GM12878 (cell line): ENCODE results near the gene CCDC6. TPM values are rescaled to one million over a fixed set of nuclear protein-coding genes. Genes with fewer than 3 reads are reported as not detected.

Source experiments
- ATAC-seq: fragments of 200-7000 bp; cut with Tn5 transposase; 3 replicates; pipeline ENCODE4 v1.9.1; 2020; ENCODE audit warnings: mild to moderate bottlenecking, moderate library complexity
- BruUV-seq: library from RNA; stranded (reverse); fragments of 400-500 nt; replicated peaks from 2 replicates; lab custom pipeline; 2021; lab: Mats Ljungman, UMichigan
- CTCF ChIA-PET: fragments of 300-600 bp; sonication (Branson Sonifier 250); formaldehyde crosslinking; extraction: SDS; loops from one replicate; lab custom pipeline; 2021; ENCODE audit warnings: inconsistent platforms; lab: Yijun Ruan, JAX
- POLR2A ChIA-PET: fragments of 350-600 bp; formaldehyde crosslinking; extraction: SDS; loops from one replicate; lab custom pipeline; 2021; ENCODE audit warnings: inconsistent platforms; lab: Charles Lee
- RAD21 ChIA-PET: fragments of 300-600 bp; sonication (Branson Sonifier 250); formaldehyde crosslinking; loops from one replicate; lab custom pipeline; 2023; ENCODE audit warnings: antibody characterized with exemption; ENCODE audit not compliant: unreplicated experiment; lab: Charles Lee
- SMC1A ChIA-PET: fragments of 300-600 bp; sonication (Branson Sonifier 250); formaldehyde crosslinking; loops from one replicate; lab custom pipeline; 2023; ENCODE audit not compliant: unreplicated experiment, uncharacterized antibody; lab: Charles Lee
- DNase-seq: peaks from one replicate; pipeline ENCODE4 v3.0.0-alpha.2; 2011; ENCODE audit warnings: low read depth, low spot score
- FAIRE-seq: peaks from 3 replicates; lab custom pipeline; 2011; peaks lifted over from hg19 to GRCh38; lab: Jason Lieb, UNC
- H2AFZ ChIP-seq: 2 replicates; pipeline ENCODE4 v1.6.0; 2011; ENCODE audit warnings: low read depth, low read length, control low read depth; ENCODE audit not compliant: control insufficient read depth
- H3K27ac ChIP-seq: 2 replicates; pipeline ENCODE4 v1.5.1; 2011; ENCODE audit warnings: control low read depth; ENCODE audit not compliant: control insufficient read depth, insufficient read depth
- H3K27me3 ChIP-seq, 2 experiments: replicated peaks in 1 of 2; 2 replicates each; pipeline versions ENCODE4 v1.6.0 to v1.6.1; 2011; ENCODE audit warnings: low read length in 1 of 2; ENCODE audit not compliant: control insufficient read depth in 2 of 2, insufficient read depth in 2 of 2
- H3K36me3 ChIP-seq, 2 experiments: 2 replicates each; pipeline ENCODE4 v1.5.1; 2011; ENCODE audit warnings: low read length in 1 of 2; ENCODE audit not compliant: control insufficient read depth in 2 of 2, insufficient read depth in 2 of 2
- H3K4me1 ChIP-seq: 2 replicates; pipeline ENCODE4 v1.6.1; 2011; ENCODE audit warnings: mild to moderate bottlenecking, low read length, moderate library complexity, mixed read lengths; ENCODE audit not compliant: control insufficient read depth, insufficient read depth
- H3K4me2 ChIP-seq: 2 replicates; pipeline ENCODE4 v1.6.0; 2011; ENCODE audit warnings: control low read depth; ENCODE audit not compliant: control insufficient read depth, insufficient read depth
- H3K4me3 ChIP-seq: fragments of 200-600 bp; sonication (generic); 2 replicates; pipeline ENCODE4 v1.5.1; 2016
- H3K79me2 ChIP-seq: 2 replicates; pipeline ENCODE4 v1.6.0; 2011; ENCODE audit warnings: low read length; ENCODE audit not compliant: control insufficient read depth, insufficient read depth
- H3K9ac ChIP-seq: 2 replicates; pipeline ENCODE4 v1.8.0; 2011; ENCODE audit warnings: low read length, control low read depth, mixed read lengths; ENCODE audit not compliant: control insufficient read depth, insufficient read depth
- H3K9me3 ChIP-seq: replicated peaks from 3 replicates; pipeline ENCODE4 v1.5.1; 2011; ENCODE audit warnings: mild to moderate bottlenecking, low read length; ENCODE audit not compliant: control insufficient read depth, insufficient read depth
- H4K20me1 ChIP-seq: 2 replicates; pipeline ENCODE4 v1.6.0; 2011; ENCODE audit not compliant: control insufficient read depth, insufficient read depth
- BCL11A ChIP-seq: IDR thresholded peaks from 2 replicates; pipeline ENCODE4 v1.6.1; 2011; ENCODE audit warnings: low read depth, low read length
- CBFB ChIP-seq: IDR thresholded peaks from 2 replicates; pipeline ENCODE4 v1.6.1; 2016; ENCODE audit warnings: antibody characterized with exemption, low read depth
- CHD2 ChIP-seq: IDR thresholded peaks from 2 replicates; pipeline ENCODE4 v1.6.1; 2011; ENCODE audit warnings: low read depth, low read length, improper control_type of control experiment, borderline replicate concordance
- CTCF ChIP-seq, 3 experiments: IDR thresholded peaks in 2 of 3; conservative IDR thresholded peaks in 1 of 3; 2 replicates each; pipeline ENCODE4 v1.5.1; 2011; ENCODE audit warnings: low read depth in 3 of 3, low read length in 3 of 3, mild to moderate bottlenecking in 3 of 3, control low read depth in 2 of 3, moderate library complexity in 2 of 3, inconsistent platforms in 1 of 3, mixed read lengths in 1 of 3; ENCODE audit not compliant: control insufficient read depth in 2 of 3, insufficient read depth in 1 of 3; ENCODE audit errors: extremely low read depth in 1 of 3
- MTA2 ChIP-seq: fragments of 450-650 bp; IDR thresholded peaks from 2 replicates; pipeline ENCODE4 v1.6.1; 2016; ENCODE audit warnings: low read depth, mild to moderate bottlenecking, moderate library complexity
- PML ChIP-seq: IDR thresholded peaks from 2 replicates; pipeline ENCODE4 v1.6.1; 2012; ENCODE audit warnings: low read length, inconsistent platforms
- SIN3A ChIP-seq: IDR thresholded peaks from 2 replicates; pipeline ENCODE4 v1.6.1; 2012; ENCODE audit warnings: low read depth, low read length, improper control_type of control experiment
- SP1 ChIP-seq: IDR thresholded peaks from one replicate; pipeline ENCODE4 v1.6.1; 2011; ENCODE audit warnings: low read depth, low read length
- SPI1 ChIP-seq: IDR thresholded peaks from 2 replicates; pipeline ENCODE4 v1.6.1; 2011; ENCODE audit warnings: low read depth, mild to moderate bottlenecking, low read length, moderate library complexity, borderline replicate concordance; ENCODE audit not compliant: insufficient read depth
- STAT3 ChIP-seq: IDR thresholded peaks from 2 replicates; pipeline ENCODE4 v1.6.1; 2011; ENCODE audit warnings: low read depth, low read length, improper control_type of control experiment
- TBL1XR1 ChIP-seq: IDR thresholded peaks from 2 replicates; pipeline ENCODE4 v1.6.1; 2012; ENCODE audit warnings: low read depth, low read length, improper control_type of control experiment
- YBX1 ChIP-seq: fragments of 450-650 bp; IDR thresholded peaks from 2 replicates; pipeline ENCODE4 v1.6.1; 2016; ENCODE audit warnings: antibody characterized with exemption
- ZBED1 ChIP-seq: IDR thresholded peaks from 2 replicates; pipeline ENCODE4 v1.6.1; 2016; ENCODE audit warnings: borderline replicate concordance
- ZZZ3 ChIP-seq: IDR thresholded peaks from 2 replicates; pipeline ENCODE4 v1.6.1; 2011; ENCODE audit warnings: low read depth; ENCODE audit not compliant: control insufficient read depth, insufficient read length
- WGBS: methylation state at CpG from one replicate; pipeline ENCODE4 v1.1.6; 2016; ENCODE audit warnings: low lambda C conversion rate; ENCODE audit not compliant: insufficient replicate concordance, insufficient coverage; ENCODE audit errors: missing lambda C conversion rate; 5-methylcytosine and 5-hydroxymethylcytosine counted together
- in situ Hi-C: fragments of 300-500 bp; cut with MboI; formaldehyde crosslinking; loops from 9 replicates; pipeline ENCODE4 v1.14.3; 2018; ENCODE audit warnings: mixed read lengths
- intact Hi-C: fragments of 100-400 bp; cut with micrococcal nuclease; formaldehyde crosslinking; loops from one replicate; pipeline ENCODE4 v1.14.2; 2022; ENCODE audit not compliant: unreplicated experiment
- polyA plus RNA-seq, 11 experiments: library from polyadenylated mRNA; depleted of rRNA in 4 of 11; unstranded in 6 of 11; stranded (reverse) in 5 of 11; fragments of >200 nt; fragmentation: Nextera tagmentation in 4 of 11; fragmentation: Illumina TruSeq in 1 of 11; extraction: Ambion mirVana in 4 of 11; extraction: Trizol in 1 of 11; gene quantifications; 1 replicate in 1 of 11; 2 replicates in 10 of 11; pipeline versions ENCODE4 v1.2.1 to v1.2.3, GENCODE V29; 2011 to 2016; ENCODE audit warnings: inconsistent platforms in 2 of 11, missing spikeins in 2 of 11, low read depth in 1 of 11
- total RNA-seq, 4 experiments: library from RNA; depleted of rRNA in 3 of 4; stranded (reverse); fragments of >200 nt in 3 of 4; fragmentation: Illumina TruSeq in 1 of 4; extraction: Trizol in 1 of 4; gene quantifications; 2 replicates each; pipeline versions ENCODE4 v1.2.1 to v1.2.3, GENCODE V29; 2013 to 2021

Gene CCDC6
- total and polyA plus RNA-seq, 10 of the 15 experiments (the other 5 are each of a cell fraction or from before 2014, with no cell fraction given): 11.8 to 46.2 (median 26.7) TPM

DNA sequence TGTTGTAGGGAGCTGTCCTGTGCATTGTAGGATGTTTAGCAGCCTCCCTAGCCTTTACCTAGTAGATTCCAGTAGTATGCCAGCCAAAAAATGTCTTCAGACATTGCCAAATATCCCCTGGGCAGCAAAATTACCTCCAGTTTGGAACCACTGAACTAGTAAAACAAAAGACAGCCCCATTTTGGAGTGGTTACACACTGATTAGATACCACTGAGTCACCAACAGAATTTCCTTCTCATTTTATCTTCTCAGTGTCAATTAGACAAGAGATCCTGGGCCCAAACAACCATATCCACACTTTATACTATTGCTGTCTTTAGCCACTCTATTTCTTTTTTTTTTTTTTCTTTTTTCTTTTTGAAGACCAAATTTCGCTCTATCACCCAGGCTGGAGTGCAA lies 3.5 kb upstream of the CCDC6 start:
- Histone ChIP-seq H3K36me3 (no peaks in the 10 kb centered on the region), H3K4me2 (no peak overlapping the region), H3K27me3 (no peaks in the 10 kb centered on the region), H3K4me3 (no peak overlapping the region), H3K27ac (no peak overlapping the region), H3K79me2 (peaks cover 18% of the 10 kb centered on the region), H3K4me1 (peaks cover 4% of the 10 kb centered on the region; the same call in 1 of the 2 replicates), H4K20me1 (no peaks in the 10 kb centered on the region), H3K9ac (no peak overlapping the region), H3K9me3 (peaks cover 2% of the 10 kb centered on the region; the same call in 2 of the 3 replicates), H2AFZ (no peak overlapping the region)
- BruUV-seq: no TSS peak
- ATAC-seq (no peak), FAIRE-seq (no peak), DNase-seq (no peak)
- ChIA-PET CTCF (interaction anchor here (1.1 to 1.6 kb wide), 2 partner anchors 51 to 57 kb away, joined by 4 read pairs; no protein-coding TSS in a partner anchor), RAD21 (interaction anchor here (0.7 kb wide), 1 partner anchor 33 kb away, joined by 3 read pairs; no protein-coding TSS in a partner anchor), POLR2A (no interaction called here), SMC1A (interaction anchor here (6.5 kb wide), 1 partner anchor 19 kb away, joined by 62 read pairs; no protein-coding TSS in a partner anchor)
- in situ Hi-C loops (no loop called here), intact Hi-C loops (loop anchor here (5.0 to 10.0 kb wide), 5 partner anchors 187 to 1645 kb away; partner anchors contain the start of genes CISD1 and IPMK)
- 20% methylated on average over 1 of the region's 1 CpG for WGBS
- TF ChIP-seq ZBED1 (no peak), YBX1 (no peak), BCL11A (no peak), SIN3A (no peak), SP1 (no peak), SPI1 (no peak), CBFB (no peak), ZZZ3 (no peak), STAT3 (no peak), MTA2 (no peak), TBL1XR1 (no peak), PML (no peak), CTCF (IDR thresholded peaks at IDR 0.05 in 2 of 3, conservative IDR thresholded peaks at IDR 0.05 in 1 of 3; ENCODE audit: control insufficient read depth in 2 of 3, extremely low read depth in 1 of 3, insufficient read depth in 1 of 3, low read depth in 3 of 3, low read length in 3 of 3) (no peak), CHD2 (no peak)
- TF ChIP-seq, all 136 proteins: peak for 0
